Measurements from ENCODE around the gene CALCOCO1.
"Not testable (repeated sequence)": the region's sequence is repeated elsewhere in the genome, so short reads cannot be mapped to it uniquely, and the experiment has no call there.

CALCOCO1 gene

GRCh38 chr12:53727310-53728041 lies at the start of gene CALCOCO1:
Gene CALCOCO1 (minus strand): TSS chr12:53727452. CDS start chr12:53725242, 2,210 bp downstream.
- peak; percentile 79 for DNase-seq

GRCh38 chr12:53776872-53777271 lies 49.6 kb upstream of the CALCOCO1 start:
- no peak for DNase-seq

GRCh38 chr12:53775478-53776145 lies 48.4 kb upstream of the CALCOCO1 start:
- DNase-seq = no peak

- DNase-seq = no peak
Observed at GRCh38 chr12:53770281-53770680, 43.0 kb upstream of the CALCOCO1 start.

- DNase-seq = no peak
Observed at GRCh38 chr12:53768976-53769375, 41.7 kb upstream of the CALCOCO1 start.

- DNase-seq = no peak
Observed at GRCh38 chr12:53766881-53767280, 39.6 kb upstream of the CALCOCO1 start.

- DNase-seq = no peak
Observed at GRCh38 chr12:53765891-53766290, 38.6 kb upstream of the CALCOCO1 start.

- DNase-seq = no peak
Observed at GRCh38 chr12:53764615-53765014, 37.4 kb upstream of the CALCOCO1 start.

- not testable (repeated sequence) for DNase-seq
Observed at GRCh38 chr12:53762793-53763192, 35.5 kb upstream of the CALCOCO1 start.

- no peak for DNase-seq
Observed at GRCh38 chr12:53761306-53761705, 34.1 kb upstream of the CALCOCO1 start.

GRCh38 chr12:53759261-53759660 lies 32.0 kb upstream of the CALCOCO1 start:
- DNase-seq = no peak

GRCh38 chr12:53758730-53759103 lies 31.5 kb upstream of the CALCOCO1 start:
- DNase-seq = no peak

- DNase-seq = no peak
Observed at GRCh38 chr12:53758081-53758729, 31.0 kb upstream of the CALCOCO1 start.

GRCh38 chr12:53757101-53757770 lies 30.0 kb upstream of the CALCOCO1 start:
- DNase-seq = peak; percentile 18

GRCh38 chr12:53756300-53757100 lies 29.2 kb upstream of the CALCOCO1 start:
- DNase-seq = no peak

- no peak for DNase-seq
Observed at GRCh38 chr12:53755893-53756292, 28.6 kb upstream of the CALCOCO1 start.

- DNase-seq = no peak
Observed at GRCh38 chr12:53755451-53755891, 28.2 kb upstream of the CALCOCO1 start.

- DNase-seq = no peak
Observed at GRCh38 chr12:53754633-53755264, 27.5 kb upstream of the CALCOCO1 start.

GRCh38 chr12:53754188-53754585 lies 26.9 kb upstream of the CALCOCO1 start:
- no peak for DNase-seq

- no peak for DNase-seq
Observed at GRCh38 chr12:53752621-53753020, 25.4 kb upstream of the CALCOCO1 start.

- DNase-seq = no peak
Observed at GRCh38 chr12:53752192-53752601, 24.9 kb upstream of the CALCOCO1 start.
